ENCODE data around the gene TK2.

DNA sequence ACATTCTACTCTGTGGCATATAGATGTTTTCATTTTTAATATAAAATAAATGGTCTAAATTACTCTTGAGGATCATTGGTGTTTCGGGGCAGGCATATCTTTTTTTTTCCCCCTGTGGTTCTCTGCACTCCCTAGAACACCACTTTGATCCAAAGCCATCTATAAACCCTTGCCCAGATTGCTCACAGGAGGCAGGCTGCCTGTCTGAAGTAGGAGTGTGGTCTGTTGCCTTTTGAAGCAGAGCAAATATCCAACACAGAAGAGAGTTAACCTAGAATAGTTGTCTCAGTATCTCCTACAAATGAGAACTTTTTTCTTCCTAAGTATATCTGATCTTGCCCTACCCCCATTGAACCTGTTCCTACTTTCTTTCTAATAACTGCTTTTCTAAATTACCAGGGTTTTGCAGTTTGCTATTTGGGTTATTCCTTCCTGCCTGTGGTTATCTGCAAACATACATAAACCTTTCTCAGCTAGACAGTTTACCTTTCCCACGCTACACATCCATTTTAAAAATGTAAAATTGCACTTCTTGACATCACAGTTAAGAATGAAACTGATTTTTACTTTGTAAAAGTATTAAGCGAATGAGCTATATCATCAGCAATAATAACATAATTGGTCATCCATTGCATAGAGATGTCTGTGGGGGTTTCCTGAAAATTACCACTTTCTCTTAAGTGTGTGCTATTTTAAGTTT, 11.6 kb upstream of the TK2 start:
- TF ChIP-seq, protein P1, sequence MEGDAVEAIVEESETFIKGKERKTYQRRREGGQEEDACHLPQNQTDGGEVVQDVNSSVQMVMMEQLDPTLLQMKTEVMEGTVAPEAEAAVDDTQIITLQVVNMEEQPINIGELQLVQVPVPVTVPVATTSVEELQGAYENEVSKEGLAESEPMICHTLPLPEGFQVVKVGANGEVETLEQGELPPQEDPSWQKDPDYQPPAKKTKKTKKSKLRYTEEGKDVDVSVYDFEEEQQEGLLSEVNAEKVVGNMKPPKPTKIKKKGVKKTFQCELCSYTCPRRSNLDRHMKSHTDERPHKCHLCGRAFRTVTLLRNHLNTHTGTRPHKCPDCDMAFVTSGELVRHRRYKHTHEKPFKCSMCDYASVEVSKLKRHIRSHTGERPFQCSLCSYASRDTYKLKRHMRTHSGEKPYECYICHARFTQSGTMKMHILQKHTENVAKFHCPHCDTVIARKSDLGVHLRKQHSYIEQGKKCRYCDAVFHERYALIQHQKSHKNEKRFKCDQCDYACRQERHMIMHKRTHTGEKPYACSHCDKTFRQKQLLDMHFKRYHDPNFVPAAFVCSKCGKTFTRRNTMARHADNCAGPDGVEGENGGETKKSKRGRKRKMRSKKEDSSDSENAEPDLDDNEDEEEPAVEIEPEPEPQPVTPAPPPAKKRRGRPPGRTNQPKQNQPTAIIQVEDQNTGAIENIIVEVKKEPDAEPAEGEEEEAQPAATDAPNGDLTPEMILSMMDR (IDR thresholded peaks at IDR 0.05; ENCODE audit: insufficient read depth, low read length, poor library complexity, severe bottlenecking): no peak
- no peak for TF ChIP-seq EZH2phosphoT487 (conservative IDR thresholded peaks at IDR 0.05; ENCODE audit: low read length)
